Skin epidermis (tissue), 12 donors: ENCODE data around the gene TTC38.

Experiments used
- H3K27ac ChIP-seq, 21 experiments: fragments of 200-600 bp; sonication (generic) in 11 of 21; one replicate each; pipeline ENCODE4 v1.5.0; 2020; ENCODE audit warnings: mild to moderate bottlenecking in 3 of 21, inconsistent platforms in 2 of 21, moderate library complexity in 2 of 21
- H3K4me3 ChIP-seq, 7 experiments: fragments of 200-600 bp; sonication (generic) in 2 of 7; one replicate each; pipeline ENCODE4 v1.5.0; 2020; ENCODE audit warnings: inconsistent platforms in 2 of 7, mild to moderate bottlenecking in 2 of 7, moderate library complexity in 1 of 7

TTC38 gene

GRCh38 chr22:46318576-46318975, 50.8 kb downstream of the TTC38 start:
- Histone ChIP-seq H3K4me3 (no peak overlapping the region), H3K27ac (no peak overlapping the region)

DNA sequence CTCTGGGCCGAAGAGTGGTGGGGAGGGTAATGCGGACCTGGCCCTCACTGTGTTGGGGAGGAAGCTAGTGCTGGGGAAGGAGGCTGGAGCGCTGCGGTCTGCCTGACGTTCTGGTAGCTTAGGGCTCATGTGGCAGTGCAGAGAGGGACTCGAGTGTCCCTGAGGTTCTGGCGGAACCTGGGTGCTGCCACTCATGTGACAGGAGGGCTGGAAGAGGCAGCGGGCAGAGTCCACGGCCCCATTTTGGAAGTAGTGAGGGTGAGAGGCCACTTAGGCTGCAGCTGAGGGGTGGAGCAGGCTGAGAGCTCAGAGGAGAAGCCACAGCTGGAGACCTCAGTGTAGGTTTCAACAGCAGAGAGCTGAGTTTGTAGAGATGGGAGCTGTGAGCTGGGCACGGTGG, 51.5 kb downstream of the TTC38 start:
- no peak overlapping the region for H3K4me3 ChIP-seq
- H3K27ac ChIP-seq: no peak overlapping the region

DNA sequence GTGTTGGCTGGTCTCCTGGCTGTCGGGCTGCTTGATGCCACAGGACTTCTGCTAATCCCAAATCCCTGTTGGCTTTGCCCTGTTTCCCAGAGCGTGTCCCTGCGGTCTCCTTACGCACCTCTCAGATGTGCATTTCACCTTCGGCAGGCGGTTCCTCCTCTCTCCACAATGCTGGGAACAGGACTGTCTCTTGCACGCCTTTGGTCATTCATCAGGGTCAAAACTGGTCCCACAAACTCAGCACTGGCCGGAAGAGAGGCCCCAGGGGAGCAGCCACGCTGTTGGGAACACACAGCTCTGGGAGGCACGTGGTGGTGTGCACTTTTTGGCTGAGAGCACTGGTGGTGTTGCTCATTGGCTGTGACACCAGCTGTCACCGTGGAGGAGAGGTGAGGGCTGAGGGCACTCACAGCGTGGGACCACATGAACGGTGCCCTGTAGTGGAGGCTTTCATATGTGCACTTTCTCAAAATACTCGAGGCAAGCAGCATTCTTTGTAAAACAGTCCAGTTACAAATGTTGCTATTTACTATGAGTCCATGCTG, 52.4 kb downstream of the TTC38 start:
- Histone ChIP-seq H3K4me3 (no peak overlapping the region), H3K27ac (no peak overlapping the region)

DNA sequence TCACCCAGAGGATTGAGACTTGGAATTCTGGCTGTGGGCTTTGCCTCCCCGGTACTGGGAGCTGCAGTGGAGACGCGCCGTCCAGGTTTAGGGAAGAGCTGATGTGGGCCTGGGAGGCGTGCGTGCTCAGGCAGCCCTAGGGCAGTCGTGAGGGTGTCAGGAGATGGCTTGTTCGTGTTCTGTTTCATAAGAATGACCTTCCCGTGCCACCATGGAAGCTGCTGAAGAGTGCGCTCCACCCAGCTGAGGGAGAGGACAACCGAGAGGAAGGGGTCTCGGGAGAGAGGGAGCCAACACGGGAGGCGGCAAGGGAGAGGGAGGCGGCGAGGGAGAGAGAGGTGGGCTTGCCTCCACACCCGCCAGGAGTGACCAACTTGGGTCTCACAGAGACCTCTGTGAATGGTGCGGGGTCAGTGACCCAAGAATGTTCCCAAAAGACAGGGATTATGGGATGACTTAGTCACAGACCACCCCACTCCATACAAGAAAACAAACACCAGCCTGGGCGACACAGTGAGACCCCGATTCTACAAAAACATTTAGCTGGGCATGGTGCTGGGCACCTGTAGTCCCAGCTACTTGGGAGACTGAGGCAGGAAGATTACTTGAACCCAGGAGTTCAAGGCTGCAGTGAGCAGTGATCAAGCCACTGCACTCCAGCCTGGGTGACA, 53.0 kb downstream of the TTC38 start:
- Histone ChIP-seq H3K27ac (no peak overlapping the region), H3K4me3 (no peak overlapping the region)

- H3K4me3 ChIP-seq: no peak overlapping the region
- no peak overlapping the region for H3K27ac ChIP-seq
Measured at GRCh38 chr22:46322711-46323110, 54.9 kb downstream of the TTC38 start.

- H3K27ac ChIP-seq: no peak overlapping the region
- no peak overlapping the region for H3K4me3 ChIP-seq
Measured at GRCh38 chr22:46323162-46323561, 55.4 kb downstream of the TTC38 start.

DNA sequence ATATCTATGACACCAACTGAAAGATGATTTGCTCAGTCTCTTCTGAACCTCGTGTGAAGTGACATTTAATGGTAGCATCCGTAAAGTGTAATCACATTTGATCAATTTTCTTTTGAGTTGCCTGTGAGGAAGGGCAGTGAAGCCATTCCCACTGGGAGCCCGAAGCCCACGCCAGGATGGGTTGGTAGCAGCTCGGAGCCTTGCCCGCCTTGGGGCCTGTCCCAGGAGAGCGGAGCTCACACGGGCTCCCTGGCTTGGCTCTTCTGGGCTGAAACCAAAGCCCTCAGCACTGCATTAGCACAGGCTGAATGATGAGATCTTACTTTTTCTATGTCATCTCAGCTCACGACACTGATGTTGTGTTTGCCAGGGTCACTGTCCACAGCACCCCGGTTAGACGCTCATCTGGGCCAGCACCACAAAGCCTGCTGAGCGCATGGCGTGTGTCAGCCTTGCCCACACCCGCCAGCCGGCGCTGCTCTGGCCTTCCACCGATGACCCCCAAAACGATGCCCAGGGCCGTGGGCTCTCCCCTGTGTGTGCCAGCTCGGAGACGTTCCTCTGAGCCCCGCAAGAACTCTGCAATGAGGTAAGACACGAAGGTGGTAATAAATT, 58.4 kb downstream of the TTC38 start:
- no peak overlapping the region for H3K27ac ChIP-seq
- H3K4me3 ChIP-seq: no peak overlapping the region

DNA sequence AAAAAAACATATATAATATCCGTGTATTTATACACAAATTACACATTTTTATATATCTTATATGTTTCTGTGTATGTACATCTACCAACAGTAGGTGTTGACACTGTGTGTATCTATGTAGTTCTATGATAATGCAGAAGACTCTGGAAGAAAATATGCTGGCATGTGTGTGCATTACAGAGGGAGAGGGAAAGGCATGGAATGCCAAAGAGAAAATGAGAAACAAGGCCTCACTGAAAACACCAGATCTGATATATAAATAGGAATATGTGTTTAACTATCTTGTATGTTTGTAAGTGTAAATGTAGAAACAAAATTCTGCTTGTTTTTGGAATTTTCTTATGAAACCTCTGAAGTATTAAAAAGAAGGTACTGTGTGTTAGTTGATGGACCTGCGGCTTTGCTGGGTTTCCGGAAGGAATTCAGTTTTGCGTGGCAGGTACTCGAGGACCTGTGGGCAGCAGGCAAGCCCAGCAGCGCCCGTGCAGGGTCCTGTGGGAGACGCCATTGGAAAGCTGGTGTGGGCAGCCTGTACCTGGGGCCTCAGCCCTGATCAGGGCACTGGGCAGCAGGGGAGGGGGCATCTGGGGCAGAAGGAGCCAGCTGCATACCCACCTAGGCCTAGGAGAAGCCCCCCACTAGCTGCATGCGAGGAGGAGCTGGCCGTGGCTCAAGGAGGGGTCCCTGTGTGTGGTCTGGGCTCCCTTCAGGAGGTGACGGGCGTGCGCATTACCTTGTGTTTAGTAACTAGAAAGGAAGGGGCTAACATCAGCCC, 60.1 kb downstream of the TTC38 start:
- H3K4me3 ChIP-seq: no peak overlapping the region
- H3K27ac ChIP-seq: no peak overlapping the region

DNA sequence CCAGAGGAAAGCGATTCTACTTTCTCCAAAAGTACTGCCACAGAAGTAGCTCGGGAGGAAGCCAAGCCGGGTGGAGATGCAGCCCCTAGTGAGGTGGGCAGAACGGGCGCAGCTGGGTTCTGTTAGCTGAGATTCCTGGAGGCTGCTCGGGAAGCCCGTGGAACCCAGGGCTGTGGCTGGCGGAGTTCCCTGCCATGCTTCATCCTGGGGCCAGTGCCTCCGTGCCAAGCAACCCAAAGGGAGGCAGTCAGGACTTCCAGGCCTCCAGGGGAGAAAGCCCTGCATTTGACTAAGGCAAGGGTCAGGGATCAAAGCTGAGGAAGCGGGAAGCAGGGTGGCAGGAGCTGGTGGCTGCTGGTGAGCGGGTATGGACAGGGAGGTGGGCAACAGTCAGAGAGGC, 61.0 kb downstream of the TTC38 start:
- H3K27ac ChIP-seq: no peak overlapping the region
- H3K4me3 ChIP-seq: no peak overlapping the region

DNA sequence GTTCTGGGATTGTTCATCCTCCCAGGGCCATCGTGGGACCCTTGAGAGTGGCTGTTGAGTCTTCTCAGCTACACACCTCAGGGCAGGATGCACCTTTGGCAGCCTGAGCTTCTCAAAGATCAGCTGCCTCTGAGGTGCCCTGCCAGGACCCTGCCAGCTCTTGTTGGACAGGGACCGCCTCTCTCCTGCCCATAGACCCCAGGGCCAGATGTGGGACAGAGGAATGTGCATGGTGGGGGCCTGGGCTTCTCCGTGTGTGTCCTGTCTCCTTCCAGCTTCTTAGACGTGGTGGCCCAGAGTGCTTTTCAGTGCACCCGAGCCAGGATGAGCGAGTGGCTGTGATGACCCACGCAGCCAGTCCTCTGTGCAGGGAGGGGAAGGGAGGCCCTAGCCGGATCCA, 61.8 kb downstream of the TTC38 start:
- Histone ChIP-seq H3K27ac (no peak overlapping the region), H3K4me3 (no peak overlapping the region)

DNA sequence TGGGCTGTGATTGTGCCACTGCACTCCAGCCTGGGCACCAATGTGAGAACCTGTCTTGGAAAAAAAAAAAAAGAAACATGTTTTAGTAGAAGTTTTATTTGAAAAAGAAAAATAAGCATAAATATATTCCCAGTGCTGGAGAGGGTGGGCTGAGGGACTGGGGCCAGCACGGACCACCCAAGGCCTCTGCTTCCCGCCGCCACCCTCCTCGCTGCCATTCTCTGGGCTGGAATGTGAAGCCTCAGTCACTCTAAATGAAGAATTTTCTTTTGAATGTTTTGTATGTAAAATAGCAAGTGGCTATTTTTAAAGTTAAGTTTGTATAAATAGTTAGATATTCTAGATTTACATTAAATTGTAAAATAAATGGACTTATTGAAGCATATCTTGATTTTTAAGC, 62.6 kb downstream of the TTC38 start:
- H3K27ac ChIP-seq: no peak overlapping the region
- H3K4me3 ChIP-seq: no peak overlapping the region

DNA sequence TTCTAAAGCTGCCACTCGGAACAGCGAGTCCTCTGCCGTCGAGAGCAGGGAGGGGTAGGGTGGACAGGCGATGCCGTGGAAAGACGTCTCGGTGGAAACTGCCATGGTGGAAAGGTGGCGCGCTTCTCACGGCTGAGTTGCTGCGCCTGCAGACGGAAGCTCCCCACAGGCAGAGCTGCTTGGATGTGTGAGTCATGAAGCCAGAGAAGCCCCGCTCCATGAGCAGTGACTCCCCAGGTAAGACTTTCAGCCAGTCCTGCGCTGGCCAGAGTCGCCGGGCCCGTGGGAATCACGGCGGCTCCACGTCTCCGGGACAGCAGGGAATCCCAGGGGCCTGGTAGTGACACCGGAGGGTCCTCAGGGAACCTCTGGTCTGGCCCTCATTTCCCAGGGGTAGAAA, 63.7 kb downstream of the TTC38 start:
- H3K4me3 ChIP-seq: no peak overlapping the region

GRCh38 chr22:46335201-46336118, 67.7 kb downstream of the TTC38 start, which contains the start of gene TRMU:
Gene TRMU (plus strand): TSS chr22:46335714. CDS start chr22:46335765, 51 bp downstream.
- Histone ChIP-seq H3K27ac (peak within 1 kb of the TSS; percentile 64 to 98 (median 94)), H3K4me3 (peak within 1 kb of the TSS; percentile 69 to 97 (median 86))

More for the DNA sequence above, 63.7 kb downstream of the TTC38 start:
- no peak overlapping the region for H3K27ac ChIP-seq

DNA sequence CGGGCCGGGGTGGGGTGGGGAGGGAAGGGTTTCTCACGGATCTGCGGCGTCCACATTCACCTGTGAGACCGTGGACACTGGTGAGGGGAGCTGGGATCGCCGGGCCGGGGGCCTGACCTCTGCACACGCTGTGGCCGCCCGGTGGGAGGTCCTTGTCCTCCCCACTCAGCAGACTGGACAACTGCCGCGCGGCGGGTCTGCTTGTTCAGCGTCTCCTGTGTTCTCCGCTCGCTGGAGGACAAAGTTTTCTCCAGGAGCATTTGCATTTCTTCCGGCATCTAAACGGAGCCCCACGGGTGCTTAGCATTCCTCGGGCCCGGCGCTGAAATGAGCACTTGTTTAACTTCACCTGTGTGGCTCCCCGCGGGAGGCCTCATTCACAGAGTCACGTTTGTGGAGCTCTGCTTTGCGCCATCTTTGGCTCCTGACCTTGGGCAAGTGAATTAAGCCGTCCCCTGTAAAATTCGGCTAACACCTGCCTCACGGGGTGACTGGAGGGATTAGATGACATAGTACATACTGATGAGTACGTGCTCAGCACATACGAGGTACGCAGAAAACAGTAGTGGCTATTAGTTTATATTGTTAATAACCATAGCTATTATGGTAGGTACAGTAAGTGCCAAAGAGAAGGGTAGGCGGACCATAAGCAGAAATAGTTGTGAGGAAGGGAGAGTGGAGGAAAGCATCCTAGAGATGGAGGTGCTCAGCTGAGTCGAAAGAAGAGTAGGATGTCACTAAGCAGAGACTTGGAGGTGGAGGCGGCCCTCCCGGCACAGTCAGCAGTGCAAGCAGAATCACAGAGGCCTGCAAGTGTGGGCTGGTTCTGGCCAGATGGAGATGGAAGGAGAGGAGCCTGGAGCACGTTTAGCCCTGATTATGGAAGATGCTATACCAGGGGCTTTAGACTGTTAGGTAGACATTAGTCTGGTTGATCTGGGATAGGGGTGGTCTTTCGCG, 68.6 kb downstream of the TTC38 start:
- H3K4me3 ChIP-seq: peak overlapping the region; percentile 69 to 97 (median 86)
- peak overlapping the region; percentile 64 to 98 (median 94) for H3K27ac ChIP-seq

GRCh38 chr22:46337870-46338269, 70.1 kb downstream of the TTC38 start:
- H3K27ac ChIP-seq: no peak overlapping the region

DNA sequence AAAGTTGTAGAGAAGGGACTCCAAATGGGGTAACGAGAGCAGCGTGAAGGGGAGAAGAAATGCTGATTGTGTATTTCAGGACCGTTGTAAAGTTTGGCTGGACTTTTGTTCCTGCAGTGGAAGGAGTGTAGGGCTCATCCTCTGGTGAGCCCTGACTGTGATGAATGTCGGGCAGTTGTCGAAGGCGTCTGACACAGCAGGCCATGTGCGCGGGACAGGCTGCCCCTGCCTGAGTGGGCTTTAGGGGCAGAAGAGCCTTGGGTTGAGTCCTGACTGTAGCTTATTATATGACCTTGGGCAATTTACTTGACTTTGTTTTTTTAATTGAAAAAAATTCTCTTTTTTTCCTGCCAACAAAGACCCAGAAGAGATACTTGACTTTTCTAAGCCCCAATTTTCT, 70.8 kb downstream of the TTC38 start:
- Histone ChIP-seq H3K27ac (no peak overlapping the region), H3K4me3 (no peak overlapping the region)

More at GRCh38 chr22:46337870-46338269, 70.1 kb downstream of the TTC38 start:
- no peak overlapping the region for H3K4me3 ChIP-seq

GRCh38 chr22:46339956-46340355, 72.1 kb downstream of the TTC38 start:
- no peak overlapping the region for H3K4me3 ChIP-seq

DNA sequence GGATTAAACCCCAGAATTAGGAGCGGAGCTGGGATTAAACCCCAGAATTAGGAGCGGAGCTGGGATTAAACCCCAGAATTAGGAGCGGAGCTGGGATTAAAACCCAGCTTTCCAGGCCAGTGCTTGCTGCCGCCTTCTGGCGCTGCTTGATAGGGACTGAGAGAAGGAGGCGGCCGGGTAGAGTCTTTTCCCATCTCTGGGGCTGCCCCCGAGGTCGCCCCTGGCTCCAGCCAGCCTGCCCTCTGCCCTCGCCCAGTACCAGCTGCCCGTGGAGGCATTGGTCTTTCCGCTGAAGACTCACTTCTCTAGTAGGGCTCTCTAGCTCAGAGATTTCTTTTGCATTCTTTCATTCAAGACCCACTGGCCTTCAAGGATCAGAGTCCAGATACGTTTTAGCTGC, 72.9 kb downstream of the TTC38 start:
- Histone ChIP-seq H3K27ac (no peak overlapping the region), H3K4me3 (no peak overlapping the region)

More at GRCh38 chr22:46339956-46340355, 72.1 kb downstream of the TTC38 start:
- no peak overlapping the region for H3K27ac ChIP-seq
